Measurements from ENCODE around the gene COL5A2. TPM values are rescaled to one million over a fixed set of nuclear protein-coding genes. Genes with fewer than 3 reads are reported as not detected.

COL5A2 gene
- total and polyA plus RNA-seq, 2 donors (not counting 3 experiments of a cell fraction or from before 2014, with no cell fraction given): 47.4 to 123 TPM

- intact Hi-C loops (cut with micrococcal nuclease): no loop called here
- FAIRE-seq (no peak), DNase-seq (ENCODE audit: low read depth, low spot score) (no peak)
- POLR2A ChIA-PET: no interaction called here
- no peak overlapping the region for H2AFZ ChIP-seq (ENCODE audit: low read depth, low read length)
- no peaks in the 10 kb centered on the region for H3K36me3 ChIP-seq (ENCODE audit: control insufficient read depth in 2 of 2, extremely low read depth in 1 of 2, insufficient read depth in 2 of 2, low read length in 2 of 2)
- no peaks in the 10 kb centered on the region for H3K27me3 ChIP-seq (ENCODE audit: control insufficient read depth in 2 of 2, insufficient read depth in 2 of 2, low read length in 2 of 2)
- H3K4me2 ChIP-seq (ENCODE audit: insufficient read depth, low read length): no peak overlapping the region
- no peak overlapping the region for H3K4me3 ChIP-seq (replicated peaks in 1 of 3; ENCODE audit: insufficient read depth in 1 of 3, low read depth in 1 of 3, low read length in 3 of 3)
- dilution Hi-C loops (cut with MboI; ENCODE audit: extremely low pct_ligation_motif_present, low sequenced_read_pairs): no loop called here
- no peak overlapping the region for H3K9ac ChIP-seq (replicated peaks; ENCODE audit: extremely low read depth, insufficient read depth, low read length)
- peaks cover 23% of the 10 kb centered on the region for H3K79me2 ChIP-seq (ENCODE audit: control insufficient read depth, insufficient read depth, low read length)
- BruUV-seq (replicated peaks): no TSS peak
- no peak for TF ChIP-seq FOS (IDR thresholded peaks at IDR 0.05; ENCODE audit: borderline replicate concordance, insufficient read depth, low read length)
- TF ChIP-seq MAX (IDR thresholded peaks at IDR 0.05; ENCODE audit: insufficient read depth, insufficient read length): no peak
- no peak for TF ChIP-seq EZH2 (IDR thresholded peaks at IDR 0.05; ENCODE audit: borderline replicate concordance, low read depth, low read length, severe bottlenecking)
- TF ChIP-seq JUN (IDR thresholded peaks at IDR 0.05; ENCODE audit: borderline replicate concordance, insufficient read depth, insufficient read length, low read depth): no peak
- TF ChIP-seq CTCF (IDR thresholded peaks at IDR 0.05; ENCODE audit: extremely low read depth in 1 of 2, insufficient read depth in 1 of 2, low read depth in 1 of 2, low read length in 2 of 2): no peak
- no peak for TF ChIP-seq MYC (IDR thresholded peaks at IDR 0.05; ENCODE audit: low read depth, low read length)
- TF ChIP-seq POLR2A (IDR thresholded peaks at IDR 0.05; ENCODE audit: low read depth, low read length): no peak
- no peak for TF ChIP-seq POLR2AphosphoS5 (IDR thresholded peaks at IDR 0.05; ENCODE audit: insufficient read depth, low read depth, low read length)
- TF ChIP-seq GATA2 (IDR thresholded peaks at IDR 0.05; ENCODE audit: insufficient read depth, insufficient read length, low read depth, low read length): no peak
- no peak overlapping the region for H3K27ac ChIP-seq (ENCODE audit: insufficient read depth, low read depth, low read length)
- CTCF ChIA-PET: interaction anchor here (0.8 kb wide), 1 partner anchor 16 kb away, joined by 3 read pairs; no protein-coding TSS in a partner anchor
- H3K9me1 ChIP-seq (replicated peaks; ENCODE audit: control insufficient read depth, extremely low read depth, insufficient read depth, low read length): no peaks in the 10 kb centered on the region
- H3K9me3 ChIP-seq (replicated peaks; ENCODE audit: control insufficient read depth, insufficient read depth, low read length): no peaks in the 10 kb centered on the region
- H4K20me1 ChIP-seq (replicated peaks; ENCODE audit: control insufficient read depth, extremely low read depth, insufficient read depth, low read length): peaks cover 4% of the 10 kb centered on the region
- peaks cover 24% of the 10 kb centered on the region for H3K4me1 ChIP-seq (ENCODE audit: control insufficient read depth, extremely low read depth, insufficient read depth, low read length)
These were observed 17.7 kb downstream of the COL5A2 start for GRCh38 chr2:189161894-189162293.

Measured in endothelial cell of umbilical vein (primary cell).